ENCODE results near the gene RPL27A.

GRCh38 chr11:8650401-8650990, 32.1 kb upstream of the RPL27A start:
- TF ChIP-seq CTCF (IDR thresholded peaks at IDR 0.05), result no peak
- TF ChIP-seq POLR2A (IDR thresholded peaks at IDR 0.05), result no peak

Data from testis (tissue), 2 donors.